ENCODE data around the gene ANKH.

Gene ANKH

GRCh38 chr5:14737291-14737690, 134.3 kb downstream of the ANKH start:
- TF ChIP-seq, protein P1, sequence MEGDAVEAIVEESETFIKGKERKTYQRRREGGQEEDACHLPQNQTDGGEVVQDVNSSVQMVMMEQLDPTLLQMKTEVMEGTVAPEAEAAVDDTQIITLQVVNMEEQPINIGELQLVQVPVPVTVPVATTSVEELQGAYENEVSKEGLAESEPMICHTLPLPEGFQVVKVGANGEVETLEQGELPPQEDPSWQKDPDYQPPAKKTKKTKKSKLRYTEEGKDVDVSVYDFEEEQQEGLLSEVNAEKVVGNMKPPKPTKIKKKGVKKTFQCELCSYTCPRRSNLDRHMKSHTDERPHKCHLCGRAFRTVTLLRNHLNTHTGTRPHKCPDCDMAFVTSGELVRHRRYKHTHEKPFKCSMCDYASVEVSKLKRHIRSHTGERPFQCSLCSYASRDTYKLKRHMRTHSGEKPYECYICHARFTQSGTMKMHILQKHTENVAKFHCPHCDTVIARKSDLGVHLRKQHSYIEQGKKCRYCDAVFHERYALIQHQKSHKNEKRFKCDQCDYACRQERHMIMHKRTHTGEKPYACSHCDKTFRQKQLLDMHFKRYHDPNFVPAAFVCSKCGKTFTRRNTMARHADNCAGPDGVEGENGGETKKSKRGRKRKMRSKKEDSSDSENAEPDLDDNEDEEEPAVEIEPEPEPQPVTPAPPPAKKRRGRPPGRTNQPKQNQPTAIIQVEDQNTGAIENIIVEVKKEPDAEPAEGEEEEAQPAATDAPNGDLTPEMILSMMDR (IDR thresholded peaks at IDR 0.05), result no peak
- Histone ChIP-seq H3K4me3 (no peak overlapping the region), H3K27ac (no peak overlapping the region)
- DNase-seq (ENCODE audit: low spot score), result no peak

DNA sequence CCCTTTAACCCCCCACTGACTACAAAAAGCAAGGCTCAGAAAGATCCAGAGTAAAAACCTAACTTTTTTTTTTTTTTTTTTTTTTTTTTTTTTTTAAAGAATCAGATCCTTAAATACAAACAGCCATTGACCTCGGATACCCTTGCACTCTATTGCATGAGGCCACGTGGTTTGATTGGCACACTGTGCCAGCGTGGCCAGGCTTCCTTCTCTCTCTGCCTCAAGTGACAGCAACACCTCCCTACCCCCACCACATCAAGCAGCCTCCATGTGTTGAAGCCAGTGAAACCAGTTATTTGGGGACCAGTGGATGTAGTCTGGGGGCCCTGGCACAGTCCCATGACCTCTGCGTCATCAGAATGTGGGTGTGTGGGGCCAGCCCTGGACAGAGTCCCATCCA, 135.6 kb downstream of the ANKH start:
- TF ChIP-seq, protein P1 (IDR thresholded peaks at IDR 0.05), result no peak
- Histone ChIP-seq H3K27ac (no peak overlapping the region), H3K4me3 (no peak overlapping the region)
- DNase-seq (ENCODE audit: low spot score), result no peak

DNA sequence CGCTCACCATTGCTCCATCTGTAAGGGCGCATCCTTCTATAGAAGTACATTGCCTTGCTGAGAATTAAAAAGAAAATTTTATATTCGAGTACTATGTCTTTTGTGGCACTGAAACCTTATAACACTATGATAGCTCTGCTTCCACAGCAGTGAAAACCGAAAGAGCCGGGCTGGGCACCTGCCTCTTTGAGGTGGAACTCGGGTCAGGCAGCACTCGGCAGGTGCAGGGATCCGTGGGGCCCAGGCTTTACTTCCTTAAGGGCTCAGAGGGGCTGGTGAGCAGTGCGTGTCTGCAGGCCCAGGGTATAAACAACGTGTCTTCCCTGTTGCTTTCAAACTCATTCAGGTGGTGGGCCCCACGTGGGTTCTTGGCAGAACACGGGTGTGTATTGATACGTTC, 137.2 kb downstream of the ANKH start:
- TF ChIP-seq, protein P1 (IDR thresholded peaks at IDR 0.05), result no peak
- Histone ChIP-seq H3K27ac (no peak overlapping the region), H3K4me3 (no peak overlapping the region)
- no peak for DNase-seq (ENCODE audit: low spot score)

- DNase-seq (ENCODE audit: low spot score), result no peak
- Histone ChIP-seq H3K27ac (no peak overlapping the region), H3K4me3 (no peak overlapping the region)
- TF ChIP-seq, protein P1 (IDR thresholded peaks at IDR 0.05), result no peak
Measured at GRCh38 chr5:14733661-14734060, 137.9 kb downstream of the ANKH start.

DNA sequence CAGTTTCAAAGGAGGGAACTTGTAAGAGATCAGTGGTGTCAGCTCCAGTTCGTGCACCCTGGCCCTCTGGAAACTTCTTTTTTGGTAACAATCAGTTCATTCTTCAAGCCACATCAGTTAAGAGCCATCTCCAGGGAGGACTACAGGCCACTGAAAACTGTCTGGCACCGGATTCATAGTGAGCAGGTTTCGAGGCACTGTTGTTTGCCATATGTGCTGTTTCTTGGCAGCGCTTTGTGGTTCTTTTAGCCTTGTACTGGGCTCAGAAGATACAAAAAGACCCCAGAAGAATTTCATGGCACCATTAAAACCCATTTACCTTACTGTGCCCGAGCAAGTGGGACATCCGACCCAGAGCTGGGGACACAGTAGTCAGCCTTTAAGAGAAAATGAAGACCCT, 138.6 kb downstream of the ANKH start:
- Histone ChIP-seq H3K27ac (no peak overlapping the region), H3K4me3 (no peak overlapping the region)
- DNase-seq (ENCODE audit: low spot score), result no peak
- TF ChIP-seq, protein P1 (IDR thresholded peaks at IDR 0.05), result no peak

- no peak for DNase-seq (ENCODE audit: low spot score)
- Histone ChIP-seq H3K4me3 (no peak overlapping the region), H3K27ac (no peak overlapping the region)
- TF ChIP-seq, protein P1 (IDR thresholded peaks at IDR 0.05), result no peak
Measured at GRCh38 chr5:14730881-14731280, 140.7 kb downstream of the ANKH start.

- H3K27ac ChIP-seq, result no peak overlapping the region
Measured at GRCh38 chr5:14730466-14730865, 141.1 kb downstream of the ANKH start.

More at GRCh38 chr5:14730466-14730865, 141.1 kb downstream of the ANKH start:
- TF ChIP-seq, protein P1 (IDR thresholded peaks at IDR 0.05), result no peak
- no peak for DNase-seq (ENCODE audit: low spot score)
- H3K4me3 ChIP-seq, result no peak overlapping the region
